ENCODE results near the gene EHBP1L1. TPM values are rescaled to one million over a fixed set of nuclear protein-coding genes. Genes with fewer than 3 reads are reported as not detected.

The EHBP1L1 gene
- total RNA-seq, 1 experiment from 2014 or later, result 19.6 TPM

DNA sequence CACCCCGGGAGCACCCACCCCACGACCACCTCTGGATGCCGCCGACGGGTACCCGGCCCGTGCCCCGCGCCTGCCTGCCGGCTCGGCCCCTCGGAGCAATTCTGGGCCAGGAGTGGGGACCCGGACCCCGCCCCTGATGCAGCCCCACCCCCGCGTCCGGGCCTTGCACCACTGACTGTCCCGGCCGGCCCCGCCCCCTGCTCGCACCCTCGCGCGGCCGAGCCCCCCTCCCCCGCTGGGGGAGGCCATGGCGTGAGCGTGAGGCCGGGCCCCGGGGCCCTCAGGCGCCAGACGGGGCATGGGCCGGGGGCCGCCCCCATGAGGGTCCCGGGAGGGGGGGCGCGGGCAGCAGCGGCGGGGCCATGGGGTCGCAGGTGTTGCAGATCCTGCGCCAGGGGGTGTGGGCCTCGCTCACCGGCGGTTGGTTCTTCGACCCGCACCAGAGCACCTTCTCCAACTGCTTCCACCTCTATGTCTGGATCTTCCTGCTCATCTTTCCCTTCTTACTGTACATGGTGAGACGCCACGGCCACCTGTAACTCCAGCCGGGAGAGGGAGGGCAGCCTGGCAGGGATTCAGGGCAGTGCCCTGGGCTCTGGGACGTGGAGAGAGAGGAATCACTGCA lies 40.2 kb downstream of the EHBP1L1 start:
- ChIA-PET CTCF (interaction anchor here (0.7 to 1.8 kb wide), 7 partner anchors 22 to 275 kb away, joined by 3 to 8 read pairs (median 3); partner anchors contain the start of genes CCDC85B and FIBP), POLR2A (interaction anchor here (0.5 to 1.2 kb wide), 6 partner anchors 9 to 229 kb away, joined by 3 to 11 read pairs (median 6); partner anchors contain the start of gene ZNRD2)
- H3K4me3 ChIP-seq (ENCODE audit: low read depth, low read length), result peak overlapping the region; percentile 85
- peaks cover 20% of the 10 kb centered on the region for H3K4me1 ChIP-seq
- TF ChIP-seq, protein P1, sequence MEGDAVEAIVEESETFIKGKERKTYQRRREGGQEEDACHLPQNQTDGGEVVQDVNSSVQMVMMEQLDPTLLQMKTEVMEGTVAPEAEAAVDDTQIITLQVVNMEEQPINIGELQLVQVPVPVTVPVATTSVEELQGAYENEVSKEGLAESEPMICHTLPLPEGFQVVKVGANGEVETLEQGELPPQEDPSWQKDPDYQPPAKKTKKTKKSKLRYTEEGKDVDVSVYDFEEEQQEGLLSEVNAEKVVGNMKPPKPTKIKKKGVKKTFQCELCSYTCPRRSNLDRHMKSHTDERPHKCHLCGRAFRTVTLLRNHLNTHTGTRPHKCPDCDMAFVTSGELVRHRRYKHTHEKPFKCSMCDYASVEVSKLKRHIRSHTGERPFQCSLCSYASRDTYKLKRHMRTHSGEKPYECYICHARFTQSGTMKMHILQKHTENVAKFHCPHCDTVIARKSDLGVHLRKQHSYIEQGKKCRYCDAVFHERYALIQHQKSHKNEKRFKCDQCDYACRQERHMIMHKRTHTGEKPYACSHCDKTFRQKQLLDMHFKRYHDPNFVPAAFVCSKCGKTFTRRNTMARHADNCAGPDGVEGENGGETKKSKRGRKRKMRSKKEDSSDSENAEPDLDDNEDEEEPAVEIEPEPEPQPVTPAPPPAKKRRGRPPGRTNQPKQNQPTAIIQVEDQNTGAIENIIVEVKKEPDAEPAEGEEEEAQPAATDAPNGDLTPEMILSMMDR (IDR thresholded peaks at IDR 0.05; ENCODE audit: insufficient read depth in 1 of 2, low read depth in 1 of 2, low read length in 1 of 2, severe bottlenecking in 1 of 2, unreplicated experiment in 1 of 2), result no peak
- Mint-ChIP-seq H3K9me3 (ENCODE audit: unreplicated experiment) (no peaks in the 10 kb centered on the region), H3K4me3 (ENCODE audit: unreplicated experiment) (peak overlapping the region; percentile 96), H3K36me3 (ENCODE audit: insufficient read depth, unreplicated experiment) (peaks cover 67% of the 10 kb centered on the region), H3K4me1 (ENCODE audit: low read depth, unreplicated experiment) (peaks cover 17% of the 10 kb centered on the region), H3K27ac (ENCODE audit: unreplicated experiment) (peak overlapping the region; percentile 96), H3K27me3 (ENCODE audit: insufficient read depth, unreplicated experiment) (no peaks in the 10 kb centered on the region)
- H3K27me3 ChIP-seq (replicated peaks; ENCODE audit: control insufficient read depth, insufficient read depth, low read length), result no peaks in the 10 kb centered on the region
- peak; percentile 78 to 80 for DNase-seq
- BruUV-seq (replicated peaks), result no TSS peak
- H3K36me3 ChIP-seq (ENCODE audit: control insufficient read depth, insufficient read depth, low read length), result peaks cover 8% of the 10 kb centered on the region
- intact Hi-C loops (cut with micrococcal nuclease; ENCODE audit: unreplicated experiment), result loop anchor here (1.0 to 2.0 kb wide), 4 partner anchors 9 to 47 kb away; partner anchors contain the start of genes FAM89B and RELA
- H3K9me3 ChIP-seq, result no peaks in the 10 kb centered on the region

DNA sequence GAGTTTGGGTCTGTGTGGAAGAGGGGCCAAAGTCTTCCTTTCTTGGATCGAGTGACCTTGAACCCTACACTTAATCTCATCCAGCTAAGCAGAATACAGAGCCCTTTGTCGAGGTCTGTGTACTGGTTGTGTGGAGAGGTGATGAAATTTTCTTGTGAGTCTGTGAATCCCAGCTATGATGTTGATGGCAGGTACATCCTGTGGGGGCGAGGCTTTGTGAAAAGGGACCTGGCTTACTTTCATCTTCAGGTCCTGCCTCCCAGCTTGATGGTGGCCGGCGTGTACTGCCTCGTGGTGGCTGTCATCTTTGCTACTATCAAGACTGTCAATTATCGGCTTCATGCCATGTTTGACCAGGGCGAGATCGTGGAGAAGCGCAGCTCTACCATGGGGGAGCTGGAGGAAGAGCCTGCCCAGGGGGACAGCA lies 40.7 kb downstream of the EHBP1L1 start:
- POLR2A ChIA-PET, result interaction anchor here (0.5 kb wide), 1 partner anchor 228 kb away, joined by 6 read pairs; no protein-coding TSS in a partner anchor
- peak overlapping the region; percentile 96 for H3K27ac Mint-ChIP-seq (ENCODE audit: unreplicated experiment)
- Histone ChIP-seq H3K36me3 (ENCODE audit: control insufficient read depth, insufficient read depth, low read length) (peaks cover 8% of the 10 kb centered on the region), H3K9me3 (no peaks in the 10 kb centered on the region), H3K4me1 (peaks cover 20% of the 10 kb centered on the region), H3K27me3 (replicated peaks; ENCODE audit: control insufficient read depth, insufficient read depth, low read length) (no peaks in the 10 kb centered on the region), H3K4me3 (ENCODE audit: low read depth, low read length) (peak overlapping the region; percentile 85)
- CTCF ChIA-PET, result no interaction called here
- peak overlapping the region; percentile 96 for H3K4me3 Mint-ChIP-seq (ENCODE audit: unreplicated experiment)
- H3K36me3 Mint-ChIP-seq (ENCODE audit: insufficient read depth, unreplicated experiment), result peaks cover 69% of the 10 kb centered on the region
- peaks cover 17% of the 10 kb centered on the region for H3K4me1 Mint-ChIP-seq (ENCODE audit: low read depth, unreplicated experiment)
- intact Hi-C loops (cut with micrococcal nuclease; ENCODE audit: unreplicated experiment), result no loop called here
- no peak for DNase-seq
- TF ChIP-seq, protein P1 (IDR thresholded peaks at IDR 0.05; ENCODE audit: insufficient read depth in 1 of 2, low read depth in 1 of 2, low read length in 1 of 2, severe bottlenecking in 1 of 2, unreplicated experiment in 1 of 2), result no peak
- BruUV-seq (replicated peaks), result TSS peak; percentile 10
- H3K9me3 Mint-ChIP-seq (ENCODE audit: unreplicated experiment), result no peaks in the 10 kb centered on the region
- H3K27me3 Mint-ChIP-seq (ENCODE audit: insufficient read depth, unreplicated experiment), result no peaks in the 10 kb centered on the region

DNA sequence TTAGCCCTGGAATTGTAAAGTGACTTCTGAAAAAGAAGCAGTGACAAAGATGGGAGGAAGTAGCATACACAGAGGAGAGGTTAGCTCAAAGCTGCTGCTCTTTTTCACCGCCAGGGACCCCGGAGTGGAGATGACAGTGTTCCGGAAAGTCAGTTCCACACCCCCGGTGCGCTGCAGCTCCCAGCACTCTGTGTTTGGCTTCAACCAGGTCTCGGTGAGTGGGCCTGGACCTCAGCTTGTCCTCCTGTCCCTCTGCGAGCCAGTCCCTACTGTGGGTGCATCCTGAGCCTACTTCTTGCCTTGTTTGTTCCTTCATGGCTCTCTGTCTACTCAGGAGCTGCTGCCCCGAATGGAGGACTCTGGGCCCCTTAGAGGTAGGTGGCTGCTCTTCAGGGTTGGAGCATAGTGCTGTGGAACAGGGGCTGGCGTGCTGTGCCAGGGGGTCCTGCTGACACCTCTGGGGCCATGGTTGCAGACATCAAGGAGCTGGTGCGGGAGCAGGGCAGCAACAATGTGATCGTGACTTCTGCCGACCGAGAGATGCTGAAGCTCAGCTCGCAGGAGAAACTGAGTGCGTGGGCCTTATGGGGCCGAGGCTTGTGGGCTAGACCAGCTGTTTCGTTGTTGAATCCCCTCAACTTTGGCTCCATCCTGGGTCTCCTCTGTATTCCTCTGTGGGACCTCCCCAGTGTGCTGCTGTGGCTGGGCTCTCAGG lies 41.4 kb downstream of the EHBP1L1 start:
- intact Hi-C loops (cut with micrococcal nuclease; ENCODE audit: unreplicated experiment), result no loop called here
- H3K36me3 ChIP-seq (ENCODE audit: control insufficient read depth, insufficient read depth, low read length), result peaks cover 6% of the 10 kb centered on the region
- H3K27me3 Mint-ChIP-seq (ENCODE audit: insufficient read depth, unreplicated experiment), result no peaks in the 10 kb centered on the region
- H3K4me1 ChIP-seq, result peaks cover 17% of the 10 kb centered on the region
- ChIA-PET POLR2A (no interaction called here), CTCF (no interaction called here)
- H3K4me3 Mint-ChIP-seq (ENCODE audit: unreplicated experiment), result peak overlapping the region; percentile 96
- no peak for DNase-seq
- TF ChIP-seq, protein P1 (IDR thresholded peaks at IDR 0.05; ENCODE audit: insufficient read depth in 1 of 2, low read depth in 1 of 2, low read length in 1 of 2, severe bottlenecking in 1 of 2, unreplicated experiment in 1 of 2), result no peak
- no peaks in the 10 kb centered on the region for H3K9me3 ChIP-seq
- no TSS peak for BruUV-seq (replicated peaks)
- no peaks in the 10 kb centered on the region for H3K27me3 ChIP-seq (replicated peaks; ENCODE audit: control insufficient read depth, insufficient read depth, low read length)
- peaks cover 12% of the 10 kb centered on the region for H3K4me1 Mint-ChIP-seq (ENCODE audit: low read depth, unreplicated experiment)
- H3K4me3 ChIP-seq (ENCODE audit: low read depth, low read length), result peak overlapping the region; percentile 85
- peaks cover 69% of the 10 kb centered on the region for H3K36me3 Mint-ChIP-seq (ENCODE audit: insufficient read depth, unreplicated experiment)
- no peaks in the 10 kb centered on the region for H3K9me3 Mint-ChIP-seq (ENCODE audit: unreplicated experiment)
- peak overlapping the region; percentile 96 for H3K27ac Mint-ChIP-seq (ENCODE audit: unreplicated experiment)
